ENCODE measurements around the gene RBM43. TPM values are rescaled to one million over a fixed set of nuclear protein-coding genes. Genes with fewer than 3 reads are reported as not detected.

RBM43 gene
- total RNA-seq (2011; cell fraction: chromatin; rRNA removed; ENCODE audit: low replicate concordance), result 3.7 and 6.6 TPM in 2 replicates
- 6.1 and 8.0 TPM in 2 replicates for total RNA-seq (2011; cell fraction: nucleolus; rRNA removed)
- total RNA-seq (2011; cell fraction: nucleoplasm; rRNA removed), result 6.0 and 10.2 TPM in 2 replicates
- 2.3 and 2.6 TPM in 2 replicates for total RNA-seq (2014; rRNA removed)
- 4.1 and 4.7 TPM in 2 replicates for total RNA-seq (2014; rRNA removed; fragmentation: Illumina TruSeq; extraction: Trizol)
- total RNA-seq (2015; rRNA removed; fragmentation: Illumina TruSeq; extraction: Trizol), result 2.9 and 3.4 TPM in 2 replicates
- total RNA-seq (2021), result 4.7 and 5.1 TPM in 2 replicates
- 4.9 and 6.4 TPM in 2 replicates for polyA plus RNA-seq (2011; rRNA removed)
- polyA plus RNA-seq (2011; cell fraction: cytosol; rRNA removed), result 1.9 and 3.4 TPM in 2 replicates
- 3.5 and 6.2 TPM in 2 replicates for polyA plus RNA-seq (2011; cell fraction: nucleus; rRNA removed)
- polyA plus RNA-seq (2012), result 3.7 and 5.1 TPM in 2 replicates
- 6.7 and 6.9 TPM in 2 replicates for polyA plus RNA-seq (2014; fragmentation: Illumina TruSeq; extraction: Trizol)
- polyA plus RNA-seq (2014; fragmentation: Nextera tagmentation; extraction: Ambion mirVana), result 1 to 10 TPM; 1.3 to 1.6 TPM
- polyA plus RNA-seq (2014; rRNA removed), result 3.8 and 4.7 TPM in 2 replicates
- polyA minus RNA-seq (2011; rRNA and poly(A)+ RNA removed), result 5.7 and 8.2 TPM in 2 replicates
- polyA minus RNA-seq (2011; cell fraction: cytosol; rRNA and poly(A)+ RNA removed), result 2.2 and 3.2 TPM in 2 replicates
- polyA minus RNA-seq (2011; cell fraction: nucleus; rRNA and poly(A)+ RNA removed), result 4.2 and 7.4 TPM in 2 replicates
- percentile 71 among the genes with signal in this experiment for Bru-seq, nascent RNA
- BruChase-seq, experiment 1, labeled RNA remaining after a 2-hour chase, result percentile 71 among the genes with signal in this experiment
- BruChase-seq, experiment 2, labeled RNA remaining after a 6-hour chase, result percentile 76 among the genes with signal in this experiment
- long read RNA-seq, experiment 1, full-length matches to known transcripts, result 1 of 4 reads
- long read RNA-seq, experiment 1, partial matches to known transcripts, result 1 of 4 reads
- long read RNA-seq, experiment 1, other reads (novel, unspliced or antisense), result 2 of 4 reads
- long read RNA-seq, experiment 2, partial matches to known transcripts, result 0 of 2 reads
- long read RNA-seq, experiment 2, other reads (novel, unspliced or antisense), result 2 of 2 reads
- long read RNA-seq, experiment 3, full-length matches to known transcripts, result 2 of 3 reads
- long read RNA-seq, experiment 3, partial matches to known transcripts, result 1 of 3 reads
- long read RNA-seq, experiment 3, other reads (novel, unspliced or antisense), result 0 of 3 reads

DNA sequence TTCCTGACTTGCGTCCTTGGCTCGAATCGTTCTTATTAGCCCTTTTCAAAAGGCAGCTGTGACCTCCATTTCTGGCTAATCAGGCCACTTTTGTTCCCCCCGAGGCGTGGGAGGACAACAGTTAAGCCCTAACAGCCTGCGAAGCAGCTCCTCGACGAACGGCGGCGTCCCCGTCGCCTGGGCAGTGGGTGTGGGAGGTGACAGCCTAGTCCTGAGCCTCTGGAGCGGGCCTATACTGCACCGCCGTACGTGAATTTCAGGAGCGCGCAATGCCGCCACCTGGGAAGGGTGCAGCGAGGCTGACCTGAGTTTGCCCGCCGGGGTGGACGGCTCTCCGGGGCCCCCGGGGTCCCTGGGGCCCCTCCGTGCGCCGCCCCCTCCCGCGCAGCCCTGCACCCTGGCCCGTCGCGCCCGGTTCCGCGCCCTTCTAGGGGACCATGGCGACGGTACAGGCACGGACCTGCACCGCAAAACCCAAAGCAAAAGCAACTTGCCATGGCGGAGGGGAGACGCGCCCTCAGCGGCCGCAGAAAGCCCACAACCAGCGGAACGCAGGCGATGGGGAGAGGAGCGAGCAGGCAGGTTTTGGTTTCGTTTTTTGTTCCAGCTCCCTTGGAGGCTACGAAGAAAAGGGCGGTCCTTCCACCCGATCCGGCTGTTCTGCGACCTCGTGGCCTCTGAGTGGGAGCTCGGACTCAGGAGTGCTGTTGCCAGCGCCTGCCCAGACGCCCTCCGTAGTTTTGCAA, at the start of gene RBM43:
Gene RBM43 (minus strand): TSS at position 633 of the 746 bp plus-strand sequence. CDS start 136 bp downstream, at position 497.
- H3K9ac ChIP-seq (ENCODE audit: insufficient read depth in 1 of 2, low read depth in 2 of 2, low read length in 2 of 2), result peak within 1 kb of the TSS; percentile 76 to 93
- in situ Hi-C loops (cut with MboI), result no loop called here
- under 1% methylated on average over 61 of the region's 61 CpGs for WGBS (ENCODE audit: insufficient coverage, low coverage, missing lambda C conversion rate)
- TF ChIP-seq IFI16 (CRISPR knock-in tag; IDR thresholded peaks at IDR 0.05) (no peak), HNRNPLL (IDR thresholded peaks at IDR 0.05; ENCODE audit: low read depth, low read length, poor library complexity, severe bottlenecking) (peak; percentile 88), HDAC3 (IDR thresholded peaks at IDR 0.05; ENCODE audit: borderline replicate concordance, partially characterized antibody) (no peak), KDM5B (IDR thresholded peaks at IDR 0.05; ENCODE audit: insufficient replicate concordance, low read depth, low read length) (peak; percentile 45), CHCHD3 (CRISPR knock-in tag; IDR thresholded peaks at IDR 0.05) (no peak), L3MBTL2 (IDR thresholded peaks at IDR 0.05) (peak; percentile 90), KLF1 (tag; IDR thresholded peaks at IDR 0.05) (peak; percentile 65; the same call in 1 of the 2 replicates), LCOR (CRISPR knock-in tag; IDR thresholded peaks at IDR 0.05) (peak; percentile 85), ZNF311 (CRISPR knock-in tag; IDR thresholded peaks at IDR 0.05) (no peak), ZKSCAN8 (CRISPR knock-in tag; IDR thresholded peaks at IDR 0.05) (0 out of 2 replicates have a peak, but pooled peaks have one; percentile 23), NUFIP1 (IDR thresholded peaks at IDR 0.05; ENCODE audit: partially characterized antibody) (no peak), ZNF146 (CRISPR knock-in tag; IDR thresholded peaks at IDR 0.05; ENCODE audit: unreplicated experiment) (peak; percentile 15), SMAD3 (CRISPR knock-in tag; conservative IDR thresholded peaks at IDR 0.05) (peak; percentile 70; the same call in 1 of the 2 replicates), ZNF507 (tag; conservative IDR thresholded peaks at IDR 0.05) (no peak)
- TF ChIP-seq, protein P1, sequence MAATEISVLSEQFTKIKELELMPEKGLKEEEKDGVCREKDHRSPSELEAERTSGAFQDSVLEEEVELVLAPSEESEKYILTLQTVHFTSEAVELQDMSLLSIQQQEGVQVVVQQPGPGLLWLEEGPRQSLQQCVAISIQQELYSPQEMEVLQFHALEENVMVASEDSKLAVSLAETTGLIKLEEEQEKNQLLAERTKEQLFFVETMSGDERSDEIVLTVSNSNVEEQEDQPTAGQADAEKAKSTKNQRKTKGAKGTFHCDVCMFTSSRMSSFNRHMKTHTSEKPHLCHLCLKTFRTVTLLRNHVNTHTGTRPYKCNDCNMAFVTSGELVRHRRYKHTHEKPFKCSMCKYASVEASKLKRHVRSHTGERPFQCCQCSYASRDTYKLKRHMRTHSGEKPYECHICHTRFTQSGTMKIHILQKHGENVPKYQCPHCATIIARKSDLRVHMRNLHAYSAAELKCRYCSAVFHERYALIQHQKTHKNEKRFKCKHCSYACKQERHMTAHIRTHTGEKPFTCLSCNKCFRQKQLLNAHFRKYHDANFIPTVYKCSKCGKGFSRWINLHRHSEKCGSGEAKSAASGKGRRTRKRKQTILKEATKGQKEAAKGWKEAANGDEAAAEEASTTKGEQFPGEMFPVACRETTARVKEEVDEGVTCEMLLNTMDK (IDR thresholded peaks at IDR 0.05; ENCODE audit: borderline replicate concordance, insufficient read depth, low read depth, low read length, poor library complexity, severe bottlenecking), result no peak

More for the DNA sequence above, at the start of gene RBM43:
- no TSS peak for BruUV-seq (replicated peaks)
- no peaks in the 10 kb centered on the region for H3K9me1 ChIP-seq (ENCODE audit: control insufficient read depth, insufficient read depth, low read length)
- POLR2A ChIA-PET, result interaction anchor here (0.5 to 2.7 kb wide), 9 partner anchors 10 to 1337 kb away, joined by 3 to 13 read pairs (median 3); partner anchors contain the start of genes NMI and RIF1
- CTCF ChIA-PET (ENCODE audit: low intra/inter-chr PET ratio), result no interaction called here
- peak; percentile 90 to 93 (median 92) for DNase-seq (ENCODE audit: extremely low read depth in 1 of 4, low spot score in 3 of 4)
- peak within 1 kb of the TSS; percentile 84 for H3K27ac ChIP-seq (ENCODE audit: extremely low read depth, low read depth, low read length)
- intact Hi-C loops (cut with micrococcal nuclease), result loop anchor here (1.0 to 2.0 kb wide), 2 partner anchors 27 to 149 kb away; partner anchors contain the start of gene NMI
- H3K27me3 ChIP-seq (ENCODE audit: control insufficient read depth in 2 of 2, insufficient read depth in 2 of 2, low read length in 2 of 2), result no peaks in the 10 kb centered on the region
- H3K4me2 ChIP-seq (ENCODE audit: insufficient read depth, low read length), result peak within 1 kb of the TSS; percentile 86
- peak; percentile 89 for FAIRE-seq
- H2AFZ ChIP-seq (ENCODE audit: low read depth, low read length), result peak within 1 kb of the TSS; percentile 98
- ATAC-seq, result peak; percentile 93
- H3K4me1 ChIP-seq (replicated peaks in 1 of 2; ENCODE audit: control insufficient read depth in 2 of 2, insufficient read depth in 2 of 2, low read length in 2 of 2), result peaks cover 13 to 14% of the 10 kb centered on the region in 2 experiments
- peaks cover 3% of the 10 kb centered on the region; the same call in 1 of the 3 replicates for H3K79me2 ChIP-seq (ENCODE audit: control insufficient read depth, insufficient read depth, low read length)
- H3K4me3 ChIP-seq, result peak within 1 kb of the TSS; percentile 66
- no peaks in the 10 kb centered on the region for H3K36me3 ChIP-seq (ENCODE audit: control insufficient read depth, insufficient read depth, low read length)
- H4K20me1 ChIP-seq (replicated peaks; ENCODE audit: control insufficient read depth, insufficient read depth, low read length), result no peaks in the 10 kb centered on the region
- H3K9me3 ChIP-seq (replicated peaks; ENCODE audit: control insufficient read depth, insufficient read depth, low read depth, low read length), result no peaks in the 10 kb centered on the region

Measured in K562 (cell line).